Fibroblast of lung (primary cell): ENCODE results near the gene TXNRD2. TPM values are rescaled to one million over a fixed set of nuclear protein-coding genes. Genes with fewer than 3 reads are reported as not detected.

Source experiments
- DNase-seq, 2 donors: peaks; one replicate each; pipeline versions ENCODE4 v3.0.0 to v3.0.0-alpha.2; 2010; ENCODE audit warnings: low read depth in 2 of 2
- H2AFZ ChIP-seq: 2 replicates; pipeline ENCODE4 v1.5.1; 2012; ENCODE audit warnings: low read length, control low read depth, inconsistent platforms
- H3K27ac ChIP-seq: 2 replicates; pipeline ENCODE4 v1.5.1; 2011; ENCODE audit warnings: low read length, control low read depth; ENCODE audit not compliant: insufficient read depth
- H3K27me3 ChIP-seq: 2 replicates; pipeline ENCODE4 v1.5.1; 2011; ENCODE audit warnings: mild to moderate bottlenecking, low read length; ENCODE audit not compliant: control insufficient read depth, insufficient read depth
- H3K36me3 ChIP-seq: 2 replicates; pipeline ENCODE4 v1.5.1; 2011; ENCODE audit warnings: low read length; ENCODE audit not compliant: control insufficient read depth, insufficient read depth
- H3K4me1 ChIP-seq: 2 replicates; pipeline ENCODE4 v1.5.1; 2011; ENCODE audit warnings: low read length; ENCODE audit not compliant: control insufficient read depth, insufficient read depth; ENCODE audit errors: extremely low read depth
- H3K4me2 ChIP-seq: 2 replicates; pipeline ENCODE4 v1.5.1; 2011; ENCODE audit warnings: low read length, control low read depth; ENCODE audit not compliant: insufficient read depth; ENCODE audit errors: extremely low read depth
- H3K4me3 ChIP-seq, 4 experiments: fragments of 200-600 bp in 1 of 4; sonication (generic) in 1 of 4; replicated peaks in 1 of 4; 2 replicates each; pipeline ENCODE4 v1.5.1; 2011 to 2016; ENCODE audit warnings: low read length in 4 of 4, low read depth in 3 of 4, mild to moderate bottlenecking in 3 of 4, control low read depth in 2 of 4, inconsistent platforms in 1 of 4, mixed read lengths in 1 of 4; ENCODE audit not compliant: insufficient read depth in 1 of 4; ENCODE audit errors: control extremely low read depth in 1 of 4
- H3K79me2 ChIP-seq: 2 replicates; pipeline ENCODE4 v1.5.1; 2012; ENCODE audit warnings: mild to moderate bottlenecking, low read length, inconsistent platforms; ENCODE audit not compliant: control insufficient read depth, insufficient read depth
- H3K9ac ChIP-seq: 2 replicates; pipeline ENCODE4 v1.5.1; 2011; ENCODE audit warnings: mild to moderate bottlenecking, low read length, control low read depth; ENCODE audit not compliant: insufficient read depth
- H3K9me3 ChIP-seq: 2 replicates; pipeline ENCODE4 v1.5.1; 2012; ENCODE audit warnings: low read depth, low read length; ENCODE audit not compliant: control insufficient read depth, insufficient read depth
- H4K20me1 ChIP-seq: 2 replicates; pipeline ENCODE4 v1.5.1; 2011; ENCODE audit warnings: low read length; ENCODE audit not compliant: control insufficient read depth, insufficient read depth; ENCODE audit errors: extremely low read depth
- CTCF ChIP-seq, 2 donors: IDR thresholded peaks in 1 of 2; conservative IDR thresholded peaks in 1 of 2; 1 replicate in 1 of 2; 2 replicates in 1 of 2; pipeline ENCODE4 v1.5.1; 2011 to 2012; ENCODE audit warnings: low read length in 2 of 2, control low read depth in 1 of 2, inconsistent platforms in 1 of 2, low read depth in 1 of 2, mild to moderate bottlenecking in 1 of 2
- EZH2 ChIP-seq: IDR thresholded peaks from 2 replicates; pipeline ENCODE4 v1.5.1; 2012; ENCODE audit warnings: low read length, control low read depth, mild to moderate bottlenecking; ENCODE audit errors: missing control alignments
- polyA plus RNA-seq, 2 donors: library from polyadenylated mRNA; depleted of rRNA in 1 of 2; stranded (reverse) in 1 of 2; unstranded in 1 of 2; fragments of >200 nt; gene quantifications; 2 replicates each; pipeline ENCODE4 v1.2.1, GENCODE V29; 2011 to 2012; ENCODE audit warnings: missing spikeins in 1 of 2
- total RNA-seq: library from RNA; depleted of rRNA; stranded (reverse); fragments of >200 nt; gene quantifications from 2 replicates; pipeline ENCODE4 v1.2.1, GENCODE V29; 2014

Gene TXNRD2
- total and polyA plus RNA-seq, 2 donors (not counting 1 experiment from before 2014, with no cell fraction given): 13.2 to 30.7 TPM

DNA sequence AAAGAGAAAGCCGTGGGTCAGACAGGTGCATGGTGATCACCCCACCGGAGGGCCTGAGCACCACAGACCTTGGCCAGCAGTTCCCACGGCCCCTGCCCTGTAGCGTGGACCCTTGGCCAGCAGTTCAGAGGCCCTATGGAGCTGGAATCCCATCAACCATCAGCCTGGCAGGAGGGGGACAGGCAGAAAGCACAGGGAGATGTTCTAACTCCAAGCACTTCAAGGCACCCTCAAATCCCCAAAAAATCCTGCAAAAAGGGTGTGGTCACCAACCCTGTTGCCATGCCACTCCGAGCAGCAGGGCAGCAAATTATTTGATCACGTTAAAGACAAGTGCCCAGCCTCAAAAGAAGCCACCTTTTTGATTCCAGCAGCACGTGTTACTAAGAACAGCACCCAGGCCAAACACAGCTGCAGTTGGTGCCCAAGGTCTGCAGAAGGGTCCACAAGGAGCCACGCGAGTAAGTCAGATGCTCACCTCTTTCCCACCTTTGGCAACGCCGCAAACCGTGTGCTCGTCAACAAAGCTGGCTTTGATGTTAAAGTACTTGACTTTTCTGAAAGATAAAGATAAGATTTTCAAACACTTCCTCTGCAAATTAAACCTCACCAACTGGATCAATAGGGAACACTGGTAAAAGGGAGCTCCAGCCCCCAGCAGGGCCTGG is 26.2 kb downstream of the TXNRD2 start:
- Histone ChIP-seq H4K20me1 (no peaks in the 10 kb centered on the region), H2AFZ (no peak overlapping the region), H3K27ac (no peak overlapping the region), H3K9me3 (no peaks in the 10 kb centered on the region), H3K4me3 (no peak overlapping the region), H3K9ac (no peak overlapping the region), H3K4me2 (no peak overlapping the region), H3K36me3 (peaks cover 8% of the 10 kb centered on the region), H3K79me2 (no peaks in the 10 kb centered on the region), H3K27me3 (no peaks in the 10 kb centered on the region), H3K4me1 (no peaks in the 10 kb centered on the region)
- TF ChIP-seq CTCF (conservative IDR thresholded peaks at IDR 0.05 in 1 of 2, IDR thresholded peaks at IDR 0.05 in 1 of 2; ENCODE audit: low read depth in 1 of 2, low read length in 2 of 2): no peak
- no peak for TF ChIP-seq EZH2
- no peak for DNase-seq

- Histone ChIP-seq H3K4me1 (peaks cover 3% of the 10 kb centered on the region), H3K36me3 (peaks cover 9% of the 10 kb centered on the region), H3K9ac (no peak overlapping the region), H3K4me2 (no peak overlapping the region), H3K4me3 (no peak overlapping the region), H3K27ac (no peak overlapping the region), H3K27me3 (no peaks in the 10 kb centered on the region), H3K9me3 (no peaks in the 10 kb centered on the region), H2AFZ (no peak overlapping the region), H4K20me1 (no peaks in the 10 kb centered on the region), H3K79me2 (no peaks in the 10 kb centered on the region)
- TF ChIP-seq CTCF (conservative IDR thresholded peaks at IDR 0.05 in 1 of 2, IDR thresholded peaks at IDR 0.05 in 1 of 2; ENCODE audit: low read depth in 1 of 2, low read length in 2 of 2): no peak
- no peak for TF ChIP-seq EZH2
- no peak for DNase-seq
These were observed 27.2 kb downstream of the TXNRD2 start for GRCh38 chr22:19914201-19914943.

DNA sequence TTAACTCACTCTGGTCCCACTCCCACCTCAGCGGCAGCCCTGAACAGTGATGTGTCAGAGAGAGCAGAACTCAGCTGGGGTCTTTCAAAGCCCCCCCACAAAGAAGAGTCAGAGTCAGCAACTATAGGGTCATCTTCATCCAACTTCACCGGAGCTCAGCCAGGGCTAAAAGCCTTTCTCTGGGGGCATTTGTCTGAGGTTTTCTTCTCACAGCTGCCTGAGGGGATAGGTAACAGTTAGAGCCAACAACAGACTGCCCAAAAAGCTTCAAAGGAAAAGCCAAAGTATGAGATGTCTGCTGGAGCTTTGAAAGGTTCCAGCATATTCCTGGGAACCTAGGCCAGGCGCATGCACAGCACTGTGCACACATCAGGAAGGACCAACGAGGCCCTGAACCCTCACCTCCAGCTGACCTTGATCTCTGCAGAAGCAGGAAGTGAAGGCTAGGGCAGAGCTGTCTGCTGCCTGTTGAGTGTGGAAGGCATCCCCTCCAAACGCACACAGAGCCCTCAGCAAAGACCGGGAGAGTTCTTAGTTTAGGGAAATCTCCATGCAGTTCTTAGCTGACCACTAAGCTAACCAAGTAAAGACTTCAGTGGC is 28.2 kb downstream of the TXNRD2 start:
- H2AFZ ChIP-seq: no peak overlapping the region
- H3K9ac ChIP-seq: no peak overlapping the region
- H3K9me3 ChIP-seq: no peaks in the 10 kb centered on the region
- H3K4me2 ChIP-seq: no peak overlapping the region
- no peak overlapping the region for H3K27ac ChIP-seq
- TF ChIP-seq EZH2 (no peak), CTCF (conservative IDR thresholded peaks at IDR 0.05 in 1 of 2, IDR thresholded peaks at IDR 0.05 in 1 of 2; ENCODE audit: low read depth in 1 of 2, low read length in 2 of 2) (no peak)
- H3K4me1 ChIP-seq: peaks cover 3% of the 10 kb centered on the region
- peaks cover 9% of the 10 kb centered on the region for H3K36me3 ChIP-seq
- no peaks in the 10 kb centered on the region for H4K20me1 ChIP-seq
- no peak for DNase-seq
- H3K27me3 ChIP-seq: no peaks in the 10 kb centered on the region
- no peak overlapping the region for H3K4me3 ChIP-seq
- H3K79me2 ChIP-seq: no peaks in the 10 kb centered on the region
